PC-9 (cell line): ENCODE results near the gene SLC9A9.

Source experiments
- EZH2 ChIP-seq: fragments of 200-600 bp; sonication (generic); IDR thresholded peaks from 2 replicates; pipeline ENCODE4 v1.8.0; 2017; ENCODE audit warnings: antibody characterized with exemption, low read depth
- TF ChIP-seq, protein P1 (sequence below): fragments of 200-600 bp; sonication (generic); conservative IDR thresholded peaks from 2 replicates; pipeline ENCODE4 v1.6.1; 2017; ENCODE audit warnings: mixed run types, antibody characterized with exemption, mild to moderate bottlenecking, moderate library complexity

DNA sequence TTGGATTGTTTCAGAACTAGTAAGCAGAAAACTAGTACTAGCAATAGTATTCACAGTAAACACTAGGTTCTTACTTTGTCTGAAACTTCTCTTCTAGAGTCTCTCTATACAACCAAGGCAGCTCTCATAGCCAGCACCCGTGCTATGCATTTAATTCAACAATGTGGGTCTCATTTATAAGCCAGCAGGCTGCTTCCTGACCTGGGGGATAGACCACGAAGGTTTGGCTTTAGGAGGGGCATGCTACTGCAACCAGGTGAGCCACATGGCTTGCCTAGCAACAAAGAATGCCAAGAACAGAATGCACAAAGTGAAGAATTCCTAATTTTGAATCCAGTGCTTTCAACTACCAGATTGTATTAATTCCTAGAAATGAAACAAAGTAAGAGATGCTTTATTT lies 514.9 kb downstream of the SLC9A9 start:
- TF ChIP-seq EZH2: no peak
- TF ChIP-seq, protein P1, sequence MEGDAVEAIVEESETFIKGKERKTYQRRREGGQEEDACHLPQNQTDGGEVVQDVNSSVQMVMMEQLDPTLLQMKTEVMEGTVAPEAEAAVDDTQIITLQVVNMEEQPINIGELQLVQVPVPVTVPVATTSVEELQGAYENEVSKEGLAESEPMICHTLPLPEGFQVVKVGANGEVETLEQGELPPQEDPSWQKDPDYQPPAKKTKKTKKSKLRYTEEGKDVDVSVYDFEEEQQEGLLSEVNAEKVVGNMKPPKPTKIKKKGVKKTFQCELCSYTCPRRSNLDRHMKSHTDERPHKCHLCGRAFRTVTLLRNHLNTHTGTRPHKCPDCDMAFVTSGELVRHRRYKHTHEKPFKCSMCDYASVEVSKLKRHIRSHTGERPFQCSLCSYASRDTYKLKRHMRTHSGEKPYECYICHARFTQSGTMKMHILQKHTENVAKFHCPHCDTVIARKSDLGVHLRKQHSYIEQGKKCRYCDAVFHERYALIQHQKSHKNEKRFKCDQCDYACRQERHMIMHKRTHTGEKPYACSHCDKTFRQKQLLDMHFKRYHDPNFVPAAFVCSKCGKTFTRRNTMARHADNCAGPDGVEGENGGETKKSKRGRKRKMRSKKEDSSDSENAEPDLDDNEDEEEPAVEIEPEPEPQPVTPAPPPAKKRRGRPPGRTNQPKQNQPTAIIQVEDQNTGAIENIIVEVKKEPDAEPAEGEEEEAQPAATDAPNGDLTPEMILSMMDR: no peak
